ENCODE data around the gene ZBTB37. TPM values are rescaled to one million over a fixed set of nuclear protein-coding genes. Genes with fewer than 3 reads are reported as not detected.

Gene ZBTB37
- total and polyA plus RNA-seq, 7 donors = under 0.01 to 8.6 (median 7.5) TPM

DNA sequence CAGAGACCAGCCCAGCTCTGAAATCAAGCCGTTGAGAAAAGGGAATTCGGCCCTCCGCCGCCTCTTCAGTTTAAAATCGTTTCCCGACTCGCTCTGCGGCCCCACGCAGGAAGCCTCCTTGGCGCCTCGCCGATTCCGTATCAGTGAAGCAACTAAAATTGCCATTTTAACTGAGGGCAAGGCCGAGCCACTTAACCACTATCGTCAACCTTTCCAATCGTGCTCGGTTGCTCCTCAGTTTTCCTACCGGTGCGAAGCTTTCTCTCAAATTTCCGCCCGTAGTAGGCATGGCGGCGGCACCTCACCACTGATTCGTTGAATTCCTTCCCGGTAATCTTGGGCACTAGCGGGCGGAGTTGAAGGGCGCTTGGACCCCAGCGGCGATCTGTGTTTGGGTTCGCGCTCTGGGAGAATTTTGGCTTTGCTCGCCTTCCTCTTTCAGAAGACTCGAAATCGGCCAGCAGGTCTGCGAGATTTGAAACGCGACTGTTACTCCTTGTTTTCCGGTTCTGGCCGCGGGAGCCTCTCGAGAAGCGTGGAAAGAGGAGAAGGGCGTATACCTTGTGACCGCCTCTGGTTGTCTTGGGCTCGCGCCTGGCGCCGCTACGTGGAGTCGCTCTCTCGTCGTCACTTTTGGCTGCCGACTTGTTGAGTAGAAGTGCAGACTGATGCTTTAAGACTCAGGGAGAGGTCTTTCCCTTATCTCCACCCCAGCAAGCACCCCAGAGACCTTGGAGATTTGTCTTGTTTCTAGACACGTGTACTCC is 43.7 kb upstream of the ZBTB37 start, which contains the start of the genes CENPL and DARS2:
Gene CENPL, minus strand, starts transcription at position 569 of the 767 bp plus-strand sequence. CDS start 13,584 bp downstream, outside the sequence.
Gene DARS2, plus strand, starts transcription at position 359 of the 767 bp plus-strand sequence. CDS start 557 bp downstream, outside the sequence.
- TF ChIP-seq EP300 (IDR thresholded peaks at IDR 0.05) (peak in 1 of 4 donors; percentile 2), POLR2AphosphoS5 (IDR thresholded peaks at IDR 0.05) (peak; percentile 20 to 71 (median 66))
- TF ChIP-seq, protein P1, sequence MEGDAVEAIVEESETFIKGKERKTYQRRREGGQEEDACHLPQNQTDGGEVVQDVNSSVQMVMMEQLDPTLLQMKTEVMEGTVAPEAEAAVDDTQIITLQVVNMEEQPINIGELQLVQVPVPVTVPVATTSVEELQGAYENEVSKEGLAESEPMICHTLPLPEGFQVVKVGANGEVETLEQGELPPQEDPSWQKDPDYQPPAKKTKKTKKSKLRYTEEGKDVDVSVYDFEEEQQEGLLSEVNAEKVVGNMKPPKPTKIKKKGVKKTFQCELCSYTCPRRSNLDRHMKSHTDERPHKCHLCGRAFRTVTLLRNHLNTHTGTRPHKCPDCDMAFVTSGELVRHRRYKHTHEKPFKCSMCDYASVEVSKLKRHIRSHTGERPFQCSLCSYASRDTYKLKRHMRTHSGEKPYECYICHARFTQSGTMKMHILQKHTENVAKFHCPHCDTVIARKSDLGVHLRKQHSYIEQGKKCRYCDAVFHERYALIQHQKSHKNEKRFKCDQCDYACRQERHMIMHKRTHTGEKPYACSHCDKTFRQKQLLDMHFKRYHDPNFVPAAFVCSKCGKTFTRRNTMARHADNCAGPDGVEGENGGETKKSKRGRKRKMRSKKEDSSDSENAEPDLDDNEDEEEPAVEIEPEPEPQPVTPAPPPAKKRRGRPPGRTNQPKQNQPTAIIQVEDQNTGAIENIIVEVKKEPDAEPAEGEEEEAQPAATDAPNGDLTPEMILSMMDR (IDR thresholded peaks at IDR 0.05) = no peak
- intact Hi-C loops (cut with DNase I) = loop anchor here (1.0 to 5.0 kb wide), 4 partner anchors 44 to 1080 kb away; partner anchors contain the start of genes KLHL20 and ZBTB37

DNA sequence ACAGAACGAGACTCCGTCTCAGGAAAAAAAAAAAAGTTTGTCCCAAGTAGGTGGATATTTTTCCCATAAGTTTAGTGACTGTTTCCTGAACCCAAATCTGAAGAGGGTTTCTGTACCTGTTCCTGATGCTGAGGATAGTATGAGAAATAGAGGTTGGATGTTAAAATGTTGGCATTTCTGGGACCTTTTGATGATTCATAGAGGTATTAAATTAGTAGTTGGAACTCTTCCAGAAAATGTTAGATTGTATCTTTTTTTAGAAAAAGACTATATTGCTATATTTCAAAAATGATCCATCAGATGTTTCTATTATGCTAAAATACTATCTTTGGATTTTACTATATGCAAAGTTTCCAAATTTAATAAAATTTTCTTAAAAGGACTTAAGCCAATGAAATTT is 40.6 kb upstream of the ZBTB37 start:
- Histone ChIP-seq H3K27ac (no peak overlapping the region), H3K4me1 (peaks cover 0 to 22% (median 18%) of the 10 kb centered on the region in 4 donors), H3K9me3 (no peaks in the 10 kb centered on the region), H3K36me3 (peaks cover 0 to 23% (median 10%) of the 10 kb centered on the region in 4 donors), H3K4me3 (no peak overlapping the region), H3K27me3 (no peaks in the 10 kb centered on the region)
- WGBS, 2 donors = 95 to 96% methylated on average over 2 of the region's 2 CpGs
- intact Hi-C loops (cut with DNase I) = no loop called here
- DNase-seq = no peak
- TF ChIP-seq EP300 (IDR thresholded peaks at IDR 0.05) (no peak), POLR2AphosphoS5 (IDR thresholded peaks at IDR 0.05) (no peak), POLR2A (IDR thresholded peaks at IDR 0.05) (no peak)
- TF ChIP-seq, protein P1 (IDR thresholded peaks at IDR 0.05) = no peak

More for the DNA sequence above, 43.7 kb upstream of the ZBTB37 start, which contains the start of the genes CENPL and DARS2:
- 0% methylated on average over 55 of the region's 55 CpGs for WGBS, 2 donors
- Histone ChIP-seq H3K36me3 (peaks cover 0 to 1% (median 0%) of the 10 kb centered on the region in 4 donors), H3K27me3 (no peaks in the 10 kb centered on the region), H3K4me3 (peak within 1 kb of the TSS; percentile 55 to 78 (median 69)), H3K9me3 (no peaks in the 10 kb centered on the region), H3K4me1 (peaks cover 0 to 25% (median 19%) of the 10 kb centered on the region in 4 donors), H3K27ac (peak within 1 kb of the TSS; percentile 87 to 92 (median 91))
- peak; percentile 99 for DNase-seq

DNA sequence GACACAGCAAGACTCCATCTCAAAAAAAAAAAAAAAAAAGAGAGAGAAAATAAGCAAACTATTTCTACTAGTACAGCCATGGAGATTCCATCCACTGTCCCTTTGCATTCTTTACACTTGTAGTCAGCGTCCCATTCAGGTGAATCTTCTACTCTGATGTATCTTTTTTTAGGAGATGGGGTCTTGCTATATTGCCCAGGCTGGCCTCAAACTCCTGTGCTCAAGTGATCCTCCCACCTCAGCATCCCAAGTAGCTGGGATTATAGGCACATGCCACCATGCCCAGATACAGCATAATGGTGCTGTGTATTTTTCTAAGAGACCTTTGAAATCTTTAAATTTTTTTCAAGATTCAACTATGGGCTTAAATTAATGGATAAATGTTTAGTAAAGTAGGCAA is 35.4 kb upstream of the ZBTB37 start:
- H3K27me3 ChIP-seq = no peaks in the 10 kb centered on the region
- intact Hi-C loops (cut with DNase I) = no loop called here
- H3K9me3 ChIP-seq = no peaks in the 10 kb centered on the region
- no peak for DNase-seq
- peaks cover 4 to 72% (median 21%) of the 10 kb centered on the region in 4 donors for H3K36me3 ChIP-seq
- H3K4me1 ChIP-seq = no peaks in the 10 kb centered on the region
- TF ChIP-seq EP300 (IDR thresholded peaks at IDR 0.05) (no peak), POLR2A (IDR thresholded peaks at IDR 0.05) (no peak), POLR2AphosphoS5 (IDR thresholded peaks at IDR 0.05) (no peak)
- TF ChIP-seq, protein P1 (IDR thresholded peaks at IDR 0.05) = no peak
- WGBS, 2 donors = 95 to 100% methylated on average over 1 of the region's 1 CpG
- H3K27ac ChIP-seq = no peak overlapping the region
- no peak overlapping the region for H3K4me3 ChIP-seq

DNA sequence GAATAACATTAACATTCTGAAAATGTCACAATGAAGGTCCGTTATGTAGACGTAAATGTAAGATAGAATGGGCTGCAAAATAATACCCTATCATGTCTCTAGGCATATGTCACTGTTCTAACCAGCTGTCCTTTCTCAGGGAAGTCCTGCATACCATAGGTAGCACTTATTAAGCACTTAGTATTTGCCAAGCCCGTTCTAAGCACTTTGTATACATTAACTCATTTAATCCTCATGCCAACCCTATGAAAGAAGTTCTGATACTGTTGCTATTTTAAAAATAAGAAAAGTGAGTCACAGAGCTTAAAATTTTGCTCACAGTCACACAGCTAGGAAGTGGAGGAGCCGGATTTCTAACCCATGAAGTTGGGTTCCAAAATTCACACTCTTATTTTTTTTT is 16.1 kb upstream of the ZBTB37 start:
- Histone ChIP-seq H3K4me1 (peaks cover 0 to 4% (median 0%) of the 10 kb centered on the region in 4 donors), H3K9me3 (no peaks in the 10 kb centered on the region), H3K4me3 (no peak overlapping the region), H3K27me3 (no peaks in the 10 kb centered on the region), H3K36me3 (peaks cover 3 to 72% (median 6%) of the 10 kb centered on the region in 4 donors), H3K27ac (no peak overlapping the region)
- 88% methylated on average over 4 of the region's 4 CpGs for WGBS, 2 donors
- no peak for DNase-seq
- intact Hi-C loops (cut with DNase I) = no loop called here
- TF ChIP-seq POLR2AphosphoS5 (IDR thresholded peaks at IDR 0.05) = no peak

DNA sequence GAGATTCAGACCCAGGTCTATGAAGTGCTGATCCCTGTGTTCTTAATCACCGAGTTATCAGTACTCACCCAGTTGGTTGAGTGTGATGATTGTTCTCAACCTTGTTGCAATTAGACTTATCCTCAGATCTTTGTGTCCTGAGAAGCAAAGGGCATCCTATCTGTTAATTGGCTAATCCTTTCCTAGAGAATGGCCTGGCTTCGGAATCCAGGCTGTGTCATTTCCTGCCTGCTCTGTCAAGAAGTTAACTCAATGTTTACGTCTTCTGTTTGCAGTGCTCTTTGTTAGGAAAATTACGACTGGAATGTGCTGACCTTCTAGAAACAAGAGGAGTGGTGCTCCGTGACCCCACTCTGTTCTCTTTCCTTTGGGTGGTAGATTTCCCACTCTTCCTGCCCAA is 15.1 kb upstream of the ZBTB37 start:
- 74 to 77% methylated on average over 5 of the region's 5 CpGs for WGBS, 2 donors
- Histone ChIP-seq H3K27me3 (no peaks in the 10 kb centered on the region), H3K4me3 (no peak overlapping the region), H3K4me1 (peaks cover 0 to 4% (median 0%) of the 10 kb centered on the region in 4 donors), H3K27ac (peak overlapping the region in 1 of 4 donors; percentile 34), H3K9me3 (no peaks in the 10 kb centered on the region), H3K36me3 (peaks cover 3 to 79% (median 10%) of the 10 kb centered on the region in 4 donors)
- TF ChIP-seq POLR2AphosphoS5 (IDR thresholded peaks at IDR 0.05) (no peak), EP300 (IDR thresholded peaks at IDR 0.05) (no peak), POLR2A (IDR thresholded peaks at IDR 0.05) (no peak)
- TF ChIP-seq, protein P1 (IDR thresholded peaks at IDR 0.05) = no peak
- DNase-seq = no peak
- intact Hi-C loops (cut with DNase I) = no loop called here
